ENCODE data around the gene ATP13A4. TPM values are rescaled to one million over a fixed set of nuclear protein-coding genes. Genes with fewer than 3 reads are reported as not detected.

ATP13A4 gene
- total and polyA plus RNA-seq, 2 of the 4 experiments (the other 2 are of a cell fraction) = under 0.01 TPM; not detected in 1

DNA sequence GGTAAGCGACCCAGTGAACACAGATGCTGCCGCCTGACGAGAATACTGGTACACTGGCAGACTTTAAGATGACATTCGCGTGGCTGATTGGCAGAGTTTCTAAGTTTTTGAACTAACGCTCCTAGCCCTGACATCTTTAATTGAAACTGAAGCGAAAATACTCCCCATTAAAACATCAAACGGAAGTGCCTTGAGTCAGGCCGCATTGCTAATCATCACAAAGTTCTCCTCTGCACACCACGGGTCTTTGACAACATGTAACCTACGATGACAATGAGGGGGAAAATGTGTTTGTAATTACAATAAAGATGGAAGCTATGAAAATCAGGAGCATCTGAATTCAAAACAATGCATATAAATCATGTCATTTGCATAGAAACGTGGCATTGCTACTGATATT lies 44.5 kb downstream of the ATP13A4 start:
- CTCF ChIA-PET = no interaction called here
- no TSS peak for BruUV-seq (replicated peaks)

More for the DNA sequence above, 44.5 kb downstream of the ATP13A4 start:
- Histone ChIP-seq H3K4me1 (ENCODE audit: control insufficient read depth, insufficient read depth, low read length) (no peaks in the 10 kb centered on the region), H3K27ac (ENCODE audit: insufficient read depth, low read length) (no peak overlapping the region), H3K9ac (ENCODE audit: low read depth, low read length) (no peak overlapping the region), H2AFZ (replicated peaks; ENCODE audit: low read length, poor library complexity) (no peak overlapping the region), H4K8ac (ENCODE audit: low read depth in 2 of 2, low read length in 2 of 2) (no peak overlapping the region), H2BK15ac (ENCODE audit: low read depth, low read length) (no peak overlapping the region), H4K91ac (ENCODE audit: insufficient read depth, low read depth, low read length) (no peak overlapping the region), H2BK120ac (ENCODE audit: low read depth, low read length) (no peak overlapping the region), H3K18ac (ENCODE audit: low read depth, low read length) (no peak overlapping the region), H2BK20ac (ENCODE audit: low read depth, low read length) (no peak overlapping the region), H2AK5ac (ENCODE audit: low read depth, low read length) (no peak overlapping the region), H3K27me3 (ENCODE audit: control insufficient read depth, insufficient read depth, low read length) (no peaks in the 10 kb centered on the region), H3K4me2 (ENCODE audit: low read depth, low read length) (no peak overlapping the region), H3K9me3 (ENCODE audit: control insufficient read depth, insufficient read depth, low read length) (peaks cover 2% of the 10 kb centered on the region; the same call in 1 of the 2 replicates), H2BK5ac (ENCODE audit: low read depth, low read length, poor library complexity, severe bottlenecking) (no peak overlapping the region), H3K56ac (ENCODE audit: extremely low read depth, insufficient read depth, low read length) (no peak overlapping the region), H3K9me1 (ENCODE audit: insufficient read depth, low read length) (no peaks in the 10 kb centered on the region), H3K4me3 (ENCODE audit: insufficient read depth, low read depth, low read length) (no peak overlapping the region), H4K5ac (ENCODE audit: low read depth, low read length) (no peak overlapping the region), H3K4ac (ENCODE audit: low read depth, low read length) (no peak overlapping the region), H3K23ac (ENCODE audit: low read depth, low read length) (no peak overlapping the region), H3K14ac (replicated peaks; ENCODE audit: low read depth, low read length) (no peak overlapping the region), H3K36me3 (ENCODE audit: control insufficient read depth, insufficient read depth, low read length) (no peaks in the 10 kb centered on the region), H4K20me1 (ENCODE audit: insufficient read depth, low read length) (no peaks in the 10 kb centered on the region), H2AK9ac (replicated peaks; ENCODE audit: low read depth, low read length, poor library complexity) (no peak overlapping the region), H3K79me1 (ENCODE audit: low read depth in 1 of 2, low read length in 2 of 2) (no peaks in the 10 kb centered on the region)
- DNase-seq (no peak), ATAC-seq (ENCODE audit: low read depth) (no peak)
- TF ChIP-seq, protein P1, sequence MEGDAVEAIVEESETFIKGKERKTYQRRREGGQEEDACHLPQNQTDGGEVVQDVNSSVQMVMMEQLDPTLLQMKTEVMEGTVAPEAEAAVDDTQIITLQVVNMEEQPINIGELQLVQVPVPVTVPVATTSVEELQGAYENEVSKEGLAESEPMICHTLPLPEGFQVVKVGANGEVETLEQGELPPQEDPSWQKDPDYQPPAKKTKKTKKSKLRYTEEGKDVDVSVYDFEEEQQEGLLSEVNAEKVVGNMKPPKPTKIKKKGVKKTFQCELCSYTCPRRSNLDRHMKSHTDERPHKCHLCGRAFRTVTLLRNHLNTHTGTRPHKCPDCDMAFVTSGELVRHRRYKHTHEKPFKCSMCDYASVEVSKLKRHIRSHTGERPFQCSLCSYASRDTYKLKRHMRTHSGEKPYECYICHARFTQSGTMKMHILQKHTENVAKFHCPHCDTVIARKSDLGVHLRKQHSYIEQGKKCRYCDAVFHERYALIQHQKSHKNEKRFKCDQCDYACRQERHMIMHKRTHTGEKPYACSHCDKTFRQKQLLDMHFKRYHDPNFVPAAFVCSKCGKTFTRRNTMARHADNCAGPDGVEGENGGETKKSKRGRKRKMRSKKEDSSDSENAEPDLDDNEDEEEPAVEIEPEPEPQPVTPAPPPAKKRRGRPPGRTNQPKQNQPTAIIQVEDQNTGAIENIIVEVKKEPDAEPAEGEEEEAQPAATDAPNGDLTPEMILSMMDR (conservative IDR thresholded peaks at IDR 0.05; ENCODE audit: low read depth, low read length) = no peak
- no peak for TF ChIP-seq MAZ (IDR thresholded peaks at IDR 0.05; ENCODE audit: borderline replicate concordance, low read depth, low read length)
- TF ChIP-seq, protein P2, sequence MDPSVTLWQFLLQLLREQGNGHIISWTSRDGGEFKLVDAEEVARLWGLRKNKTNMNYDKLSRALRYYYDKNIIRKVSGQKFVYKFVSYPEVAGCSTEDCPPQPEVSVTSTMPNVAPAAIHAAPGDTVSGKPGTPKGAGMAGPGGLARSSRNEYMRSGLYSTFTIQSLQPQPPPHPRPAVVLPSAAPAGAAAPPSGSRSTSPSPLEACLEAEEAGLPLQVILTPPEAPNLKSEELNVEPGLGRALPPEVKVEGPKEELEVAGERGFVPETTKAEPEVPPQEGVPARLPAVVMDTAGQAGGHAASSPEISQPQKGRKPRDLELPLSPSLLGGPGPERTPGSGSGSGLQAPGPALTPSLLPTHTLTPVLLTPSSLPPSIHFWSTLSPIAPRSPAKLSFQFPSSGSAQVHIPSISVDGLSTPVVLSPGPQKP (IDR thresholded peaks at IDR 0.05; ENCODE audit: borderline replicate concordance, low read depth, low read length) = no peak
- no peak for TF ChIP-seq RAD21 (IDR thresholded peaks at IDR 0.05; ENCODE audit: low read length)
- no peak for TF ChIP-seq MAFK (IDR thresholded peaks at IDR 0.05; ENCODE audit: low read depth, low read length)
- TF ChIP-seq NFE2L2 (IDR thresholded peaks at IDR 0.05; ENCODE audit: low read depth, low read length) = no peak
- TF ChIP-seq, protein P3, sequence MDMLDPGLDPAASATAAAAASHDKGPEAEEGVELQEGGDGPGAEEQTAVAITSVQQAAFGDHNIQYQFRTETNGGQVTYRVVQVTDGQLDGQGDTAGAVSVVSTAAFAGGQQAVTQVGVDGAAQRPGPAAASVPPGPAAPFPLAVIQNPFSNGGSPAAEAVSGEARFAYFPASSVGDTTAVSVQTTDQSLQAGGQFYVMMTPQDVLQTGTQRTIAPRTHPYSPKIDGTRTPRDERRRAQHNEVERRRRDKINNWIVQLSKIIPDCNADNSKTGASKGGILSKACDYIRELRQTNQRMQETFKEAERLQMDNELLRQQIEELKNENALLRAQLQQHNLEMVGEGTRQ (IDR thresholded peaks at IDR 0.05; ENCODE audit: low read depth, low read length) = no peak
- TF ChIP-seq RFX5 (IDR thresholded peaks at IDR 0.05; ENCODE audit: low read depth, low read length) = no peak
- no peak for TF ChIP-seq BHLHE40 (IDR thresholded peaks at IDR 0.05; ENCODE audit: low read depth, low read length)
- TF ChIP-seq RCOR1 (IDR thresholded peaks at IDR 0.05; ENCODE audit: insufficient replicate concordance, low read length) = no peak
- no peak for TF ChIP-seq FOS (IDR thresholded peaks at IDR 0.05; ENCODE audit: low read depth, low read length)
- TF ChIP-seq MXI1 (IDR thresholded peaks at IDR 0.05; ENCODE audit: borderline replicate concordance, low read depth, low read length) = no peak
- TF ChIP-seq POLR2A (IDR thresholded peaks at IDR 0.05; ENCODE audit: low read depth, low read length) = no peak
- no peak for TF ChIP-seq CHD1 (IDR thresholded peaks at IDR 0.05; ENCODE audit: low read depth, low read length)
- no peak for TF ChIP-seq SMC3 (IDR thresholded peaks at IDR 0.05; ENCODE audit: low read depth, low read length)
- TF ChIP-seq CEBPB (IDR thresholded peaks at IDR 0.05; ENCODE audit: low read depth, low read length) = no peak
- dilution Hi-C loops (cut with HindIII; ENCODE audit: low sequenced_read_pairs, unreplicated experiment) = no loop called here
- intact Hi-C loops (cut with micrococcal nuclease) = no loop called here
- POLR2A ChIA-PET (ENCODE audit: unreplicated experiment) = no interaction called here
- WGBS, 2 experiments (ENCODE audit: extremely low coverage in 2 of 2, insufficient read length in 1 of 2) = no CpG with 5 or more reads among the region's 12 CpGs
- in situ Hi-C loops (cut with MboI; ENCODE audit: low sequenced_read_pairs) = no loop called here

Measured in IMR-90 (cell line).